GM19099 (cell line): Measurements from ENCODE around the gene LINGO1.

ENCODE experiments used
- POLR2A ChIP-seq: IDR thresholded peaks from 3 replicates; pipeline ENCODE4 v1.6.1; 2011; ENCODE audit warnings: low read depth; ENCODE audit not compliant: insufficient read length; ENCODE audit errors: extremely low read depth

LINGO1 gene

DNA sequence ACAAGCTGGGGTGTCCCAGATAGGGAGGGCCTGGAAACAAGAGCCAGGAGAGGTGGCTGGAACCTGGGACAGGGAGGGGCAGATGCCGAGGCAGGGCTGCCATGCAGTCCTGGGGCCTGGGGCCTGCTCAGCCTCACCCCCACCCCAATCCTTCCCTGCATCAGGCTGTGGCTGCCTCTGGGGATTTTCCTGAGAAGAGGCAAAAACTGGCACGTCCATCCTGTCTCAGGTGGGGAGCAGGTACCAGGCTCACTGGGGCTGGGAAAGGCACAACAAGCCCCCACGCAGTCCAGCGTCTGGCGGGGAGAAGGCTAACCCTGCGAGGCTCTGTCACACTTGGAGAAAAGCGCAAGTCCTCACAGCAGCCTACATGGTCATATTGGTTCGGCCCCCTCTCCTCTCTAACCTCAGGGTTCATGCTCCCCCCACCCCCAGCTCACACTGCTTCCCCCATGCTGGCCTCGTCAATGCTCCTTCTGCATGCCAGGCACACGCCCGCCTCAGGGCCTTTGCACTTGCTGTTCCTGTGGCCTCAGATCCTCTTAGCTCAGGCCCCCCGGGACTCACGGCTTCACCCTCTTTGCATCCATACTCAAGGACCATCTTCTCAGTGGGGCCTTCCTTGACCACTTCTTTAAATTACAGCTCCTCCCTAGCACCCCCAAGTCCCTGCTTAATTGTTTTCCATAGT is 53.1 kb downstream of the LINGO1 start:
- no peak for TF ChIP-seq POLR2A

DNA sequence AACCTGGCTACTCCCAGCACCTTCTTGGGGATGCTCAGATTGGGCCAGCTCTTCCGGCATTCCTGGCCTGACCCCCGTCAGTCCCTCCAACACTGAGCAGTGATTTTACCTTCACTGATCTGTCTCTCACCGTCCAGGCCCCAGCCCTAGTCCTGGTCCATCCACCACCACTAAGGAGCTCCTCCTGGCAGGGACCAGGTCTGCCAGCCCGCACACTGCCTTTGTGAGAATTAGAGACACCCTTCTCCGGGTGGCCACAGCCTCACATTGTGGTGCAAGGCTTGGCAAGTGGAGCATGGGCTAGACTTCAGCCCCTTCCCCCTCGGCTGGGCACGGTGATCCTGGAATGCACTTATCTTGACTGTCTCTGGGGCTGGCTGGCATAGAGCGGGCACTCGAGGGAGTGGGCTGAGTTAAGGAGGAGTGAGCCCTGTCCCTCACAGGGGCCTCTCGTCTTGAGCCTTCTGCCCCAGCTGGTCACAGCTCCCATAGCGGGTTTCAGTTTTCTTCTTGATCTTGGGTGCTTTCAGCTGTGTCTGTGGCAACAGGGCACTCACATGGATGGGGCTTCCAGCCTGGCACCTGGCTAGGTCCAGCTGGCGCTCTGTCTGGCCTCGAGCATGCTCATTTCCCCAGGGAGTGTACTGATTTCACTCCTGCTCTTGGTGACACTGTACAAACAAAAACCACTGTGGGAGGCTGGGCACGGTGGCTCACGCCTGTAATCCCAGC is 53.9 kb downstream of the LINGO1 start:
- no peak for TF ChIP-seq POLR2A

DNA sequence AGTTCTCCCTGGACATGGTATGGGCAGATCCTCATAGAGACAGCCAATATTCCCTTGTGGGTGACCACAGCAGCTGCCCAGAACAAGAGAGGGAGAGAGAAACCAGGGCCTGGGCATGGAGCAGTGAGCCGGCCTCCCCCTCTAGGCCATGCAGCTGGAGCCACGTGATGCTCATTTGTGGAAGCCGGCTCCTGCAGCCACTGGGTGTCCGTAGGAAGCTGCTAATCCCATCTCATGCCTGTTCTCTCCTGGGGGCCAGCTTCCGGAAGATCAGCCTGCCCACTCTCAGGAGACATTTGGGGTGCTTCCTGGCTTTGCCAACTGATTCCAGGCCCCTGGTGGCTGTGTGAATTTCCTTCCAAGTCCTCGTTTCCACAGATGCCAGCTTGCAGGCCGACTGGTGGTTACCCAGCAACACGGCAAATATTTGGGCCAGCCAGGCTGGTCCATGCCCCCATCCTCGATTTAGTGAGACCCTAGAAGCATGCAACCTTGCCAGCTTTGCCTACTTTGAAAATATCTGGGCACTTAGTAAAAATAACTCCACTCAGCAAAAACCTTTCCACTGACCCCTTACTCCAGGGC is 55.3 kb downstream of the LINGO1 start:
- no peak for TF ChIP-seq POLR2A

DNA sequence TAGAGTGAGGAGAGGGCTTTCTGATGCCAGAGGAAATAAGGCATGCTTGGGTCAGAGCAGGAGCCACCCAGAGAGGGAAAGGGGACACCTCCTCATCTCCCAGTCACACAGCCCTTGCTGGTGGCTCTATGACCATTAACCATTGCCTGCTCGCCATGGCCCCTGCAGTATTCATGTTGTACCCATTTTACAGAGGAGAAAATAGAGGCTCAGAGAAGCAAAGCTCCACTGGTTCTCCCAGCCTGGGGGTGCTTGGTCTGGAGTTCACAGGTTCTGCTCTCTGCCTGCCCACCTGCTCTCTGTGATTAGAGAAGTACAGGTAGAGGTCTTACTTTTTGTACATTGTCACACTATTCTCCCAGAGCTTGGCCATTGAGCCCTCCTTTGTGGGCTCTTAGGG is 56.2 kb downstream of the LINGO1 start:
- no peak for TF ChIP-seq POLR2A

DNA sequence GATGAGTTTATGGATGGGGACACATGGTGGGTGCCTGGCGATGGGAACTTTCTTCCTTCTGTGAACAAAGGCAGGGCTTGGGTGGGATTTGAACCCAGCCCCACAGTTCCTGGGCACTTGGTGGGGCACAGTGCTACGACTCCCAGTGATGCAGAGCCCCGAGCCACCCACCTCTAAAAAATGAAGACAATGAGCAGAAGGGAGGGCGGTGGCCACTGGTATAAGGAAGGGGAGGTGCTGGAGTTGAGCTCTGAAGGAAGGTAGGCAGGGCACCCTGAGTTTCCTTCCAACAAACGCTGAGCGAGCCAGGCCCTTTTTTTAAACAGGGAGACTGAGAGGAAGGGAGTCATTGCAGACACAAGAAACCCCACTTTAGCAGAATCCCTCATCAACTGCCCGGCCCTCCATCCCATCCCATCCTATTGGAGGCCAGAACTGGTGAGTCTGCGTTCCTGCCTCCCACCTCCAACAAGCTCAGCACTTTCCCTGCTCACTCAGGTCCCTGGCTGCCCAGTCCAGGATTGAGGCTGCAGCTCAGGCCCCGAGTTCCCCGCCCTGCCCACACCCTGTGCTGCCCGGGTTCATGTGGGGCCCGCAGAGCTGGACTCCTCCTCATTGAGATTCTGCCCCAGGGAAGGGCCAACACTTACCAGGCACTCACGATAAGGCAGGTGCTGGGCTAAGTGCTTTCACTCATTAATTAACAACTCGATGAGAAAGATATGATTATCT is 57.3 kb downstream of the LINGO1 start:
- no peak for TF ChIP-seq POLR2A

DNA sequence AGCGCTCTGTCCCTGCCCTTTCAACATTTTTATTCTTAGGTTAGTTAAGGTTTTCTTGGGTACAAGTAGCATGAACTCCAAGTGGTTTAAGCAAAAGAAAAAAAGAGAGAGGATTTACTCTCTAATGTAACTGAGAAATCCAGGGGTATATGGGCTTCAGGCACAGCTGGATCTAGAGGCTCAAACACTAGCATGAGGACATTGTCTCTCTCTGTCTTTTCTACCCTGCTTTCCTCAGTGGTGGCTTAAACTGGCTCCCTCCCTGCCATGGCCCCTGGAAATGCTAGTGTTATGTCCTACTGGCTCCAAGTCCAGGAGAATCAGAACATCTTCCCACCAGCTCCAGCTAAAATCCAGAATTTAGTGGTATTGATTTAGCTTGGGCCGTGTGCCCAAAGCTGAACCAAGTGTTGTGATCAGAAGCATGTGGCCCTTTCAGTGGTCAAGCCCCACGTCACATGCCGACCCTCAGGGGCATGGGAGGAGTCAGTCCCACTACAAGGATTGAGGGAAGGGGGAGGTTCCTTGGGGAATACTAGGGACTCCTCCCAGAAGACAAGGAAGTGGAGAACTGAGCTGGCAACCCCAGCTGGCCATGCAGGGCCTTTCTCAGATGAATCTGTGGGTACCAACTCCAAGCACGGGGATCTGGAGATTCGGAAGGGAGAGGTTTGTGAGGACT is 58.0 kb downstream of the LINGO1 start:
- TF ChIP-seq POLR2A, result no peak

DNA sequence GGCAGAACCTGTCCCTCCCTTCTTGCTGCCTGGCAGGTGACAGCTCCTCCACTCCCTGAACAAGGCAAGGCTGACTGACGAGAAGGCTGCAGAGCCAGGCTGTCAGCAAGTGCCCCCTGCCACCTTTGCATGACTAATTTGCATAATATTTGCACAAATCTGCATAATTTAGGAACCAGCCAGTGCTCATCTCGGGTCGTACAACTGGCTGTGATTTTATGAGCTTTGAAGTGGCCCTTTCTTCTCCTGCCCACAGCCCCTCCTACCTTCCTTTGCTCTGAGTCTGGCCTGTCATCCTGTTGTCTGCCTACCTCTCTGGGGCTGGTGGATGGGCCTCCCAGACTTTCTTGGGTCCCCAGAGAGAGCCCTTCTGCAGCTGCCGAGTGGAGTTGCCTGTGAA is 58.9 kb downstream of the LINGO1 start:
- TF ChIP-seq POLR2A, result no peak

DNA sequence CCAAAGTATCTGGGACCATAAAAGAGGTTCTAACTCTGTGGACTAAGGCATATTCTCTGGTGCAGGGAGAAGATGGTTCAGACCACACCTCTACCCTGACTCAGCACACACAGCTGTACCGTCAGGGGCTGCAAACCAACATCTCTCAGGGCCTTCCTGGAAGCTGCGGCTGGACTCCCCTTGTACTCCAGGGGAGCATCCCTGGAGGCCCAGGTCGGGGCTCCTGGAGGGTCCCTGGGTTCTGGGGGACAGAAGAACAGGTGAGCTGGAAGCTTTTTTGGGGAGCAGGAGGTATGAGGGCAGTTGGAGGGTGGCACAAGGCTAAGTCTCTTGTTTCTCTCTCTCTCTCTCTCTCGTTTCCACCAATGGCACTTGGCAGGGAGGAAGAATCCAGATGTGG is 60.5 kb downstream of the LINGO1 start:
- no peak for TF ChIP-seq POLR2A

DNA sequence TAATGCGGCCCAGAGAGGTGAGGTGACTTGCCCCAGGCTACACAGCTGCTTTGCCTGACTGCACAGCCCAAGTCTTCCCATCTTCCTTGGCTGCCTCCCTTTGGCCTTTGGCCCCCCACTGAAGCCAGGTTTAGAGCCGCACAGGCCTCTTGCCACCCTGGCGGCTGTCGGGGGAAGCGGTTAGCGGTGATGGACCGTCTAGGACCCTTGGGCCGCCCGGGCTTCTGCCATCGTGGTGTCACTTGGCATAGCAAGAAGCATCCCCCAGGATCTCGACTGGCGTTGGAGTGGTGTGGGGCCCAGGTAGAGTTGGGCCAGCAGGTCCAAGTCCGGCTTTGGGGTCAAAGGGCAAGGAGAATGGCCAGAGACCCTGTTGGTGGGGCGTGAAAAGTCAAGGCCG is 61.0 kb downstream of the LINGO1 start:
- no peak for TF ChIP-seq POLR2A

DNA sequence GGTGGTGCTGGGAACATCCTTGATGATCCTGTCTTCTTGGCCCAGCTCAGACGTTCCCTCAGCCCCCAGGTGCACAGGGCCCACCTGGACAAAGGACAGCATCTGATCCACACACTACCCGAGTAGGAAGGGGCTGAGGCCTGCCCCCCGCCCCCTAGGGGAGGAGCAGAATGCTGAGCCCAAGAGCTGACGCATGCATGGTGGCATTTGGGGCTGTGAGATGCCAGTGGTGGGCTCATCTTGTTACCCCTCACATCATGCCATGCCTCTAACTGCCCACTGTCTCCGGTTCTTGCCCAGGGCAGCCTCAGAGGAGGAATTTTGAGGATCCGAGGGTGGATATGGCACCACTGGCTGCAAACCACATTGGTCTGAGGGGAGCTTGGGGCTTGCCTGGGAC is 61.5 kb downstream of the LINGO1 start:
- TF ChIP-seq POLR2A, result no peak

DNA sequence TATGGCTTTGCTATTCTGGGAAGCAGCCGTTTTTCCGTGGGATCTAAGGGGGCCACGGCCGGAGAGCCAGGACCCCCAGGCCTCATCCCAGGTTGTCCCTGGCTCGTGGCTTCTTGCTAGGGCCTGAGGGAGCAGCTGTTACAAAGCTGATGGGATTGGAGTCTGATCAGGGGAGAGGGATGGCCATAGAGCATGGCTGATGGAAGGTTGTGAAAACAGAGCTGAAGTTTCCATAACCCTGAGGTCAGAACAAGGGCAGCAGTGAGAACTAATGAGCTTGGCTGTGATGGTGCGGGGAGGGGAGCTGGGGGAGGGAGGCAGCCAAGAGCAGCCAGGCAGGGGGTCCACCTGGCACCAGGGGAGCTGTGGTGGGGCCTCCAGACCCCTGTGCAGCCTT is 63.0 kb downstream of the LINGO1 start:
- TF ChIP-seq POLR2A, result no peak

DNA sequence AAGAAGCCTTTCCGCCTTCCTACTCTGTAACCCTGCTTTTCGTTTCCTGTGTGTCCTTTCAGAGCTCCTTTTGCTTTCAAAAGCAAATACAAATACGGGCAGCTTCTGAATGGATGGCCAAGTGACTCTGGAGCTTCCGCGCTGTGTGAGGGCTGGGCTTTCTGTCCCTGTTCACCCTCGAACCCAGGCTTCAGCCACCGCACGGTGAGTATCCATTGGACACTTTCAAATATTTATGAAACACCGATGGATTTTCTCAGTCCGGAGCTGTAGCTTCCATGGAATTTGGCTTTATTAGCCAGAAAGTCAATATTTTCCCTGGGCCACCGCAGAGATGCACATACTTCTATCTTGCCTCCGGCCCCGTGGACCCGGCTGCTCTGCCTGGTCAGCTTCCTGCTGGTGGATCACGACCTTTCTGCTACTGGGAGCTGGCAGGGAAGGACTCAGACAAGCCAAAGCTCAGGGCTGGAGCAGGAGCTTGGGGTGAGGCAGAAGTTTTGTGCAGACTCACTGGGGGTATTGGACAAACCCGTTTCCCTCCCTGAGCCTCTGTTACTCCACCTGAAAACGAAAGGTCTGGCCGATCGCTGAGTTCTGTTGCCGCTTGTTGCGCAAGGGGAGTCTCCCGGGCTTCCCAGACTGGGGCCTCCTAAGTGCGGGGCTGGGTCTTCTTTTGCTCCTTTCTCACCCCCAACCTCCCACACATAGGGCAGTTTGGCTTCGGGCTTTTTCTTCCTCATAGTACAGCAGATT is 63.6 kb downstream of the LINGO1 start:
- TF ChIP-seq POLR2A, result no peak

DNA sequence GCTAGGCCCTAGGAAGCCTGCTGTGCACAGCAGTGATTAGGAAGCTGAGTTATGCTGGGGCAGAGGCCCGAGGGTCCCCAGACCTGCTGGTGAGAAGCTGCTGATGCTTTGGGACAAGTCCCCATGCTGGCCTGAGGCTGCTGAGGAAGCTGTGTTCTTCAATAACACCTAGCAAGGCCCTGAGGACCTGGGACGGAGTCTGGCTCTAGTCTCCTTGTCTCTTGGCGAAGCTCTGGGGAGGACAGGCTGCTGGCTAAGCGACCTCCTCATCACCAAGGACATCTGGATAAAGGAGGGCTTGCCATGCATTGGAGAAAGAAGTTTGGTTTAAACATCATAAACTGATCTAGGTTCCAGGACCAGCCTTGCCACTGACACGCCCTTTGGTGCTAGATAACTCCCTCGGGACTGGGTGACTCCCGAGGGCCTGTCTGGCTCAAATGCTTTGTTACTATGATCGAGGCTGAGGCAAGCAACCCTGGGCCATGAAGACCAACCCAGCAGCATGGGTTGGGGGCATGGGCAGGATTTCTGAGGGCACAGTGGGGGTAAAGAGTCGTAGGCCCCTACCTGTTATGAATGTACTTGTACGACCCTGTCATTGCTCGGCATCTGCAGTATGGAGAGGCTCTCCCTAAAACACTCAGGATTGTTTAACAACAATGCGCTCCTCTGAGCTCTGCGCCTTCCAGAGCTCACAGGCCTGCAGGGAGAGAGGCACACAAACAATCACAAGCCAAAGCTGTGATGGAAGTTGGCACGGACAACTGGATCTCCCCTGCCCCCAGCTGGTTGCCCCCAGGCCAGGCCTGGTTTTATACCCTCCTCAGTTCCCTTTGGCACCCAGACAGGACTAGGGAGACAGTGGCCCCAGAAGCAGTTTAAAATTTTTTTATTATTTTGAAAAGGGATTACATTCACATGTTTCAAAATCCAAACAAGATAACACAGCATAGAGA is 64.4 kb downstream of the LINGO1 start:
- TF ChIP-seq POLR2A, result no peak
